ENCODE results near the gene TTC9C. TPM values are rescaled to one million over a fixed set of nuclear protein-coding genes. Genes with fewer than 3 reads are reported as not detected.
"Not testable (repeated sequence)": the region's sequence is repeated elsewhere in the genome, so short reads cannot be mapped to it uniquely, and the experiment has no call there.

Gene TTC9C
- total RNA-seq, 1 donor from 2014 or later: 44.7 TPM

GRCh38 chr11:62755086-62755615 lies 26.9 kb downstream of the TTC9C start:
- DNase-seq (ENCODE audit: low read depth, low spot score): no peak
- Mint-ChIP-seq H3K27ac (ENCODE audit: unreplicated experiment) (peak overlapping the region; percentile 9), H3K36me3 (ENCODE audit: low read depth) (no peaks in the 10 kb centered on the region), H3K9me3 (no peaks in the 10 kb centered on the region), H3K27me3 (ENCODE audit: low read depth) (no peaks in the 10 kb centered on the region), H3K4me1 (peaks cover 28% of the 10 kb centered on the region), H3K4me3 (peak overlapping the region; percentile 74)
- TF ChIP-seq CTCF (conservative IDR thresholded peaks at IDR 0.05): no peak

GRCh38 chr11:62757846-62758788 lies 29.8 kb downstream of the TTC9C start:
- no peak overlapping the region for H3K27ac Mint-ChIP-seq (ENCODE audit: unreplicated experiment)
- no peaks in the 10 kb centered on the region for H3K27me3 Mint-ChIP-seq (ENCODE audit: low read depth)
- DNase-seq (ENCODE audit: low read depth, low spot score): no peak
- no peak for TF ChIP-seq CTCF (conservative IDR thresholded peaks at IDR 0.05)
- H3K36me3 Mint-ChIP-seq (ENCODE audit: low read depth): no peaks in the 10 kb centered on the region
- peak overlapping the region; percentile 41 for H3K4me3 Mint-ChIP-seq
- no peaks in the 10 kb centered on the region for H3K9me3 Mint-ChIP-seq
- H3K4me1 Mint-ChIP-seq: peaks cover 43% of the 10 kb centered on the region

GRCh38 chr11:62760867-62761227 lies 32.6 kb downstream of the TTC9C start:
- peaks cover 26% of the 10 kb centered on the region for H3K4me1 Mint-ChIP-seq
- peak overlapping the region; percentile 99 for H3K4me3 Mint-ChIP-seq
- not testable (repeated sequence) for H3K9me3 Mint-ChIP-seq; H3K27me3 Mint-ChIP-seq (ENCODE audit: low read depth); H3K36me3 Mint-ChIP-seq (ENCODE audit: low read depth); DNase-seq (ENCODE audit: low read depth, low spot score)
- H3K27ac Mint-ChIP-seq (ENCODE audit: unreplicated experiment): peak overlapping the region; percentile 67

GRCh38 chr11:62770778-62771143 lies 42.5 kb downstream of the TTC9C start:
- H3K4me3 Mint-ChIP-seq: peak overlapping the region; percentile 93
- peaks cover 28% of the 10 kb centered on the region for H3K4me1 Mint-ChIP-seq
- peak overlapping the region; percentile 96 for H3K27ac Mint-ChIP-seq (ENCODE audit: unreplicated experiment)
- H3K9me3 Mint-ChIP-seq: no peaks in the 10 kb centered on the region
- DNase-seq (ENCODE audit: low read depth, low spot score): peak; percentile 29
- TF ChIP-seq CTCF (conservative IDR thresholded peaks at IDR 0.05): no peak
- H3K36me3 Mint-ChIP-seq (ENCODE audit: low read depth): peaks cover 6% of the 10 kb centered on the region
- H3K27me3 Mint-ChIP-seq (ENCODE audit: low read depth): no peaks in the 10 kb centered on the region

GRCh38 chr11:62771144-62772021 lies 43.1 kb downstream of the TTC9C start, which contains the start of gene TAF6L:
TAF6L (plus strand) TSS chr11:62771396; CDS start chr11:62775784, 4,388 bp downstream.
- Mint-ChIP-seq H3K4me1 (peaks cover 28% of the 10 kb centered on the region), H3K36me3 (ENCODE audit: low read depth) (peaks cover 3% of the 10 kb centered on the region), H3K27me3 (ENCODE audit: low read depth) (no peaks in the 10 kb centered on the region), H3K9me3 (no peaks in the 10 kb centered on the region), H3K4me3 (peak within 1 kb of the TSS; percentile 93), H3K27ac (ENCODE audit: unreplicated experiment) (peak within 1 kb of the TSS; percentile 96)
- DNase-seq (ENCODE audit: low read depth, low spot score): peak; percentile 91
- TF ChIP-seq CTCF (conservative IDR thresholded peaks at IDR 0.05): no peak

Measured in neural crest cell (in vitro differentiated cells).